Measurements from ENCODE around the gene GOLGA6L26. TPM values are rescaled to one million over a fixed set of nuclear protein-coding genes. Genes with fewer than 3 reads are reported as not detected.
"Not testable (repeated sequence)": the region's sequence is repeated elsewhere in the genome, so short reads cannot be mapped to it uniquely, and the experiment has no call there.

Gene GOLGA6L26, protein sequence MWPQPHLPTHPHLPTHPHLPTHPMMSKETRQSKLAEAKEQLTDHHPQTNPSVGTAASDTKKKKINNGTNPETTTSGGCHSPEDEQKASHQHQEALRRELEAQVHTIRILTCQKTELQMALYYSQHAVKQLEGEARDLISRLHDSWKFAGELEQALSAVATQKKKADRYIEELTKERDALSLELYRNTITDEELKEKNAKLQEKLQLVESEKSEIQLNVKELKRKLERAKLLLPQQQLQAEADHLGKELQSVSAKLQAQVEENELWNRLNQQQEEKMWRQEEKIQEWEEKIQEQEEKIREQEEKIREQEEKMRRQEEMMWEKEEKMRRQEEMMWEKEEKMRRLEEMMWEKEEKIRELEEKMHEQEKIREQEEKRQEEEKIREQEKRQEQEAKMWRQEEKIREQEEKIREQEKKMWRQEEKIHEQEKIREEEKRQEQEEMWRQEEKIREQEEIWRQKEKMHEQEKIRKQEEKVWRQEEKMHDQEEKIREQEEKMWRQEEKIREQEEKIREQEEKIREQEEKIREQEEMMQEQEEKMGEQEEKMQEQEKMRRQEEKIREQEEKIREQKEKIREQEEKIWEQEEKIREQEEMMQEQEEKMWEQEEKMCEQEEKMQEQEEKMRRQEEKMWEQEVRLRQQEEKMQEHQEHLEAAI
- total RNA-seq, result not detected
- long read RNA-seq, result 0 reads

DNA sequence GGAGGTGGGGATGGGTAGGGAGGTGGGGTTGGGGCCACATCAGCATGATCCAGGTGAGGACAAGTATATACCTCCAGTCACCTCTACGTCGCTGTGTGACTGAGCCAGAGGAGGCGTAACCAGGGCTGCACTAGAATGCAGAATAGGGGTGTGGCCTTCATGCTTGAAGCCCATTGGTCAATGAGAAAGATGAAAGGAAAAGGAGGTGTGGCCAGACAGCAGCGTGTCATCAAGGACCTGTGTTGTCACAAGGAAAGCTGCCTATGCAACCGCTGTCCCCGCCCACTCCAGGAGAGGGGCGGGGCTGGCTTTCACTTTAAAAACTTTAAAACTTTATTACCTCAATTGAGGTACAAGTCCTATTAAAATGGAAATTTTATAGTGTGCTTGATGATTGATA lies at the start of gene GOLGA6L26:
Gene GOLGA6L26, minus strand, starts transcription at position 101 of the 400 bp plus-strand sequence. Its CDS starts 61 bp downstream, at position 40.
- intact Hi-C loops (cut with DNase I); DNase-seq; ATAC-seq: not testable (repeated sequence)

DNA sequence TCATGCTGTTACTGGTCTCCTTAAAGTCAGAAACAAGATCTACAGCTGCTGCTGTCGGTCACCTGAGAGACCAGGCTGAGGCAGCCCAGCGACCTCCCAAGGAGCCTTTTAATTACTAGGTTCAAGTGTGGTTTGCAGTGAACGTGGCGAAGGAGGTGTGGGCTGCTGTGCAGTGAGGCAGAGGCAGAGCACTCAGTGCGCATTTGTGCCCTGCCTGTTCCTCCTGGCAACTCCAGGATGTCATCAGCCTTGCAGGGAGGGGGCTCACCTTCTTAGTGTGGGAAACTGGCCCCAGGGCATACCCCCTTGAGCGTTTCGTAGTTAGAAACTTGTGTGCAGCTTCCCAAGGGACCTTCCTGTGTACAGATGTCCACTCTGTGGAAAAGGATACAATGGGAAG lies 47.2 kb upstream of the GOLGA6L26 start:
- DNase-seq; ATAC-seq; intact Hi-C loops (cut with DNase I): not testable (repeated sequence)

DNA sequence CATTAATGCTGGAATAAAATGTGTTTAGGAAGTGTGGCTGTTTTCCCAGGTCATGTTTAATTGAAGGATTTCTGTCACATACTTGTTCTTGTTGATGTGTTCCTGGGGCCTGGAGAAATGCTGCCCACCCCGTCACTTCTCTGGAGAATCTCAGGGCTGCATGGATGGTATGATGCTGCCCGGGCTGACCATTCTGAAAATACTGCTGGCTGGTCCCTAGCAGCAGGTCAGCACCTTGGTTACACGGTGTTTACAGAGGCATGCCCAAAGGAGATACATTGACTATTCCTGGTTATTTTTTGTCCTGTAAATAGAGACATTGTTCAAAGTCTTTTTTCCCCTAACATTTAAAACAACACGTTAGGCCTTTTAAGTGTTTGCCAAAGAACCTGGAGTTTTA lies 46.7 kb upstream of the GOLGA6L26 start:
- ATAC-seq; intact Hi-C loops (cut with DNase I): not testable (repeated sequence)

DNA sequence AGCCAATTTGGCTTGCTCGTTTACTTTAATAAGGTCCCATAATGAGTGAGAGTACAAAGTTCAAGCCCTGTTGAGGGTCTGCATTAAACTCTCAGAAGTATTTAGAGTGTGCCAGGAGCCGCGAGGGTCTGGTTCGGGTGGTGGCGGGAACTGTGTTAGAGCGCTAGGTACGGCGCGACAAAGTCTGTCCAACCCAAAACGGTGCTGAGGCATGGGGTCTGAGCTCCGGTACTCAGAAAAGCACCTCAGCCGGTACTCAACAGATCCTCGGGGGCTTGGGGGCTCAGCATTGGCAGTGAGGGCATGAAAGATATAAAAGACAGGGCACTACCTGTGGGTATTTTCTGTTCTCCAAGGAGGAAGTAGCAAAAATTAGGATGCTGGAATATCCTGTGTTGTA lies 45.0 kb upstream of the GOLGA6L26 start:
- intact Hi-C loops (cut with DNase I); DNase-seq; ATAC-seq: not testable (repeated sequence)

More for the DNA sequence above, 46.7 kb upstream of the GOLGA6L26 start:
- not testable (repeated sequence) for DNase-seq

DNA sequence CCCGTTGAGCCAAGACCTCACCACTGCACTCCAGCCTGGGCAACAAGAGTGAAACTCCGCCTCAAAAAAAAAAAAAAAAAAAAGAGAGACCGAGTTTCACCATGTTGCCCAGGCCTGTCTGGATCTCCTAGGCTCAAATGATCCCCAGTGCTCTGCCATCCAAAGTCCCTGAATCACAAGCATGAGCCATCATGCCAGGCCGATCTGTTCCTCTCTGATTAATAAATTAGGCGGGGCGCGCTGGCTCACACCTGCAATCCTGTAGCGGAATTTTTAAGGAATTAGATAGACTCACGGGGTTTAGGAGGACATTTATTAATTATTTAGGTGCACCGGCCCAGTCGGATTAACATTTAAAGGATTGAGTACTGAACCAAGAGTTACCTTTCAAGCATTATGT lies 40.2 kb upstream of the GOLGA6L26 start:
- intact Hi-C loops (cut with DNase I); ATAC-seq; DNase-seq: not testable (repeated sequence)

DNA sequence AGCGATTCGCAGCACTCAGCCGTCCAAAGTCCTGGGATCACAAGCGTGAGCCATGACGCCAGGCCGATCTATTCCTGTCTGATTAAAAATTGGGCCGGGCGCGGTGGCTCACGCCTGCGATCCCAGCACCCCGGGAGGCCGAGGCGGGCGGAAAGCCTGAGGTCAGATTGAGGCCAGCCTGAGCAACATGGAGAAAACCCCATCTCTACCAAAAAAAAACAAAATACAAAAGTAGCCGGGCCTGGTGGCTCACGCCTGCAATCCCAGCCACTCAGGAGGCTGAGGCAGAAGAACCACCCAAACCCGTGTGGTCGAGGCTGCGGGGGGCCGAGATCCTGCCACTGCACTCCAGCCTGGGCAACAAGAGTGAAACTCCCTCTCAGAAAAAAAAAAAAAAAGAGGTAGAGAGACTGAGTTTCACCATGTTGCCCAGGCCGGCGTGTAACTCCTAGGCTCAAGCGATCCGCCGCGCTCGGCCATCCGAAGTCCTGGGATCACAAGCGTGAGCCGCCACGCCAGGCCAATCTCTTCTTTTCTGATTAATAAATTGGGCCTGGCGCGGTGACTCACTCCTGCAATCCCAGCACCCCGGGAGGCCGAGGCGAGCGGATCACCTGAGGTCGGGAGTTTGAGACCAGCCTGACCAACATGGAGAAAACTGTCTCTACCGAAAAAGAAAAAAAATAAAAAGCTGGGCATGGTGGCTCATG lies 39.0 kb upstream of the GOLGA6L26 start:
- intact Hi-C loops (cut with DNase I); DNase-seq; ATAC-seq: not testable (repeated sequence)

DNA sequence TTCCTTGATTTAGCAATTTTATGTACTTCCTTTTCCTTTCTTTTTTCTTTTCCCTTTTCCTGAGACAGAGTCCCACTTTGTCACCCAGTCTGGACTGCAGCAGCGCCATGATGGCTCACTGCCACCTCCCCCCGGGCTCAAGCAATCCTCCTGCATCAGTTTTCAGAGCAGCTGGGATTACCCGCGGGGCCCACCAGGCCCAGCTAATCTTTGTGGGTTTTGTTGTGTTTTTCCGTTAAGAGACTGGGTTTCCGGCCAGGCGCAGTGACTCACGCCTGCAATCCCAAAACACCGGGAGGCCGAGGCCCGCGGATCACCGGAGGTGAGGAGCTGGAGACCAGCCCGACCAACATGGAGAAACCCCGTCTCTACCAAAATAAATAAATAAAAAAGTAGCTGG lies 38.3 kb upstream of the GOLGA6L26 start:
- DNase-seq, result peak; percentile 23
- intact Hi-C loops (cut with DNase I), result no loop called here

DNA sequence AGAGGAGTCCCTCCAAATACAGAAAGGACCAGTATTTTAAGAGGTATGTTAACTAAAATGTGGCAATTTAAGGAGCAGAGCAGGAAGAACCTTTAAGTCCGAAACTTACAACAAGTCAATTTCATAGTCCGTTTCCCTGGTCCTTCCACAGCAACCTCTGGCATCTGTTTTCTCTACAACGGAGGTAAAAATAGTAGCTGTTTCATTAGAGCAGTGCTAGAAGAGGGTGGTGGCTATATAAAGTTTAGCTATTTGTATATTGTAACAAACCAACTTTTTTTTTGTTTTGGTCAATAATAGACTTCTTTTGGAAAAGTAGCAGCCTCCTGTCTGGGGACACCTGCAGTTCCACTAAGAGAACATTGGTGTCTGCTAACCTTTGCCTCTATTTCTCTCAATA lies 37.9 kb upstream of the GOLGA6L26 start:
- DNase-seq; ATAC-seq; intact Hi-C loops (cut with DNase I): not testable (repeated sequence)

More for the DNA sequence above, 38.3 kb upstream of the GOLGA6L26 start:
- no peak for ATAC-seq

DNA sequence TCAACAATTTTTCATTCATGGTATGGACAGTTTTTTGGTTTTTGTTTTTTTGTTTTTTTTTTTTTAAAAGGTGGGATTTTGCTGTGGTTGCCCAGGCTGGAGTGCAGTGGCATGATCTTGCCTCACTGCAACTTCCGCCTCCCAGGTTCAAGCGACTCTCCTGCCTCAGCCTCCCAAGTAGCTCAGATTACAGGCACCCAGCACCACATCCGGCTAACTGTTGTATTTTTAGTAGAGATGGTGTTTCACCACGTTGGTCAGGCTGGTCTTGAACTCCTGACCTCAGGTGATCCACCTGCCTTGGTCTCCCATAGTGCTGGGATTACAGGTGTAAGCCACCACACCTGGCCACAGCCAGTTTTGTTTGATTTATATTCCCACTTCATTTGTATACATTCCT lies 37.1 kb upstream of the GOLGA6L26 start:
- ATAC-seq; DNase-seq; intact Hi-C loops (cut with DNase I): not testable (repeated sequence)

DNA sequence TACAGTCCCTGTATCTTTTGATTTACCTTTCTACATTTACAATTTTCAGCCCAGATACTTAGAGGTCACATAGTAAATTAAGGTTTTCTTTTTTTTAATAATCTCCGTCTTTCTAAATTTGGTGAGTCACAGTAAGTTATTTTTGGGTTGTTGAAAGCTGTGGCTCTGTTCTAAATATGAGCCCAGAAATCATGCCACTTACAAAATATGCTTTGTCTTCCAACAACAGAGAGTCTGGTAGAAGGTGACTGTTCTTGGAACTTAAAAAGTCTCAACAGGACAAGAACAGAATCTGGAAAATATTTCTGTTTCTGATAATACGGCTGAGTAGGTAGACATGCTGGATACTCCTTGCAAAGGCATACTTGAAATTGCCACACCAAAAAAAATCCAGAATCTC lies 36.6 kb upstream of the GOLGA6L26 start:
- intact Hi-C loops (cut with DNase I), result no loop called here
- DNase-seq (no peak), ATAC-seq (no peak)

DNA sequence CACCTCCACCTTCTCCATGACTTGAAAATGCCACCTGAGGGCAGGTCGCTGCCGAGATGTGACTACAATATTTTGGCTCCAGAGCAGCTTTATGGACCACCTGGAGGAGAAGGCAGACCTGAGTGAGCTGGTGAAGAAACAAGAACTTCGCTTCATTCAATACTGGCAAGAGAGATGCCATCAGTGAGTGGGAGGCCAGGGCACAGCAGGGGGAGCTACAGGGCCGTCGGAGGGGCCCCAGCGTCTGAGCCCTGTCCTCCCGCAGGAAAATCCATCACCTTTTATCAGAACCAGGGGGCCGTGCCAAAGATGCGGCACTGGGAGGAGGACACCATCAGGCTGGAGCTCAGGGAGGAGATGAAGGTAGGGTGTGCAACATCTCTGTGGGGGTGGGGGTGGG lies 30.3 kb upstream of the GOLGA6L26 start:
- ATAC-seq; DNase-seq; intact Hi-C loops (cut with DNase I): not testable (repeated sequence)

DNA sequence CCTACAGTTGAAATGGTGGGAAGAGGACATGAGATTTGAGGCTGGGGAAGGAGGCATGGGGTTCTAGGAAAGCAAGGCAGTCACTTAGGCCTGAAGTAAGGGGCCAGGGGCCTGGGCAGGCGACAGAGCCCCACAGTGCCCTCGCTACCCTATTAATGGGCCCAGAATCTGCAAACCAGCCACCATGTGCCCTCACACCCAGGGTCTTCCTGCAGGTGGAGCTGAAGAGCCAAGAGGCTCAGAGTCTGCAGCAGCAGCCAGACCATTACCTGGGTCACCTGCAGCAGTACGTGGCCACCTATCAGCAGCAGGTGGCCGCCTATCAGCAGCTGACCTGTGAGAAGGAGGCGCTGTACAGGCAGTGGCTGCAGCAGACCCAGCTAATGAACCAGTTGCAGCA lies 28.6 kb upstream of the GOLGA6L26 start:
- DNase-seq; intact Hi-C loops (cut with DNase I); ATAC-seq: not testable (repeated sequence)

DNA sequence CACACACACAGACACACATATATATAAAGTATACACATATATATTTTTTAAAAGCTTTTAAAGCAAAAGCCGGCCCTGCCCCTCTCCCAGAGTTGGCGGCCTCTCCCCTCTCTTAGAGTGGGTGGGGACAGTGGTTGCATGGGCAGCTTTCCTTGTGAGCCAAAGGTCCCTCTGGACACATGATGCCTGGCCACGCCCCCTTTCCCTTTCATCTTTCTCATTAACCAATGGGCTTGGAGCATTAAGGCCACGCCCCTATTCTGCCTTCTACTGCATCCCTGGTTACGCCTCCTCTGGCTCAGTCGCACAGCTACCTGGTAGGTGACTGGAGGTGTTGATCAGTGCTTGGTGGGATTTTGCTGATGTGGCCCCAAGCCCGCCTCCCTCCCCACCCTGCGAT lies 20.5 kb upstream of the GOLGA6L26 start, which contains the start of gene GOLGA8S:
Gene GOLGA8S, plus strand, starts transcription at position 301 of the 400 bp plus-strand sequence. Its CDS starts 62 bp downstream, at position 363.
- DNase-seq; intact Hi-C loops (cut with DNase I); ATAC-seq: not testable (repeated sequence)

DNA sequence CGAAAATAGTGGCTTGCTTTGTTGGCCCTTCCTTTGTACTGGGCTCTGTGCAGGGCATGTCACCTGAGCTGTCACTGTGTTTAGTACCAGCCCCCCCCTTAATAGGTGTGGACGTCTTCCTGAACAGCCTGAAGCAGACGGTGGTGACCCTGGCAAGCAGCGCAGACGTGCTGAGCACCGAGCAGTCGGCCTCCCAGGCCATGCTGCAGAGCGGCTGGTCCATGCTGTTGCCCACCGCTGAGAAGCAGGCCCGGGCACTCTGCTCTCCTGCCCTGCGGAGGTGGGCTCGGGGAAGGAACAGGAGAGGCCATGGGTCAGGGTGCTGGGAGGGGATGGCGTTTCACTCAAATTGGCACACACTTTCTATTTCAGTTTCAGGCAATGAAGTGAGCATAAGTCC lies 22.8 kb downstream of the GOLGA6L26 start:
- intact Hi-C loops (cut with DNase I); ATAC-seq; DNase-seq: not testable (repeated sequence)

DNA sequence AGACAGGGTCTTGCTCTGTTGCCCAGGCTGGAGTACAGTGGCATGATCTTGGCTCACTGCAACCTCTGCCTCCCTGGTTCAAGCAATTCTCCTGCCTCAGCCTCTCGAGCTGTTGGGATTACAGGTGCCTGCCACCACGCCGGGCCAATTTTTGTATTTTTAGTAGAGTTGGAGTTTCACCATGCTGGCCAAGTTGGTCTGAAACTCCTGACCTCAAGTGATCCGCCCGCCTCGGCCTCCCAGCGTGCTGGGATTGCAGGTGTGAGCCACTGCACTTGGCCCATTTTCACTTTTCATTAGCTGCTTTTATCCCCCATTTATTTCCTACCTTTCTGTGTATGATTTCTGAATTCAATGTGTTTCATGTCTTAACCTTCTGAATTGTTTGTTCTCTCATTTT lies 28.1 kb downstream of the GOLGA6L26 start:
- DNase-seq; ATAC-seq; intact Hi-C loops (cut with DNase I): not testable (repeated sequence)

DNA sequence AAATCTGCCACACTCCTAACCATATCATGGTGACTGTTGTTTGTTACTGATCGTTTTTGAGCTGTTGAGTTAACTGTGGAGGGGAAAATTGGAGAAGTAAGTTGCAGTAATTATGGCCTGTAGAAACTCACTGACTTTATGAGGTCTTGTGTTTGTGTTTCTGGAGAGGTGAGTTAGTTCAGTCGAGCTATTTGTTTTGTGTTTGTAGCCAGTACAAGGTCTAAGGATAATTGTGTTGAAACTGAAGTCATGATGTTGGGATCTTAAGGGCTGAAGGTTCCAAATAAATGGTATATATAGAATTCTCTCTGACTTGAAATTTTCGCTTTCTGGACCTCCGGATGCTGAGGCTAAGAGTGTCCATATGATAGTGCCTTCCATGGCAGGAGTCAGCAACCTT lies 29.2 kb downstream of the GOLGA6L26 start:
- intact Hi-C loops (cut with DNase I); DNase-seq; ATAC-seq: not testable (repeated sequence)

DNA sequence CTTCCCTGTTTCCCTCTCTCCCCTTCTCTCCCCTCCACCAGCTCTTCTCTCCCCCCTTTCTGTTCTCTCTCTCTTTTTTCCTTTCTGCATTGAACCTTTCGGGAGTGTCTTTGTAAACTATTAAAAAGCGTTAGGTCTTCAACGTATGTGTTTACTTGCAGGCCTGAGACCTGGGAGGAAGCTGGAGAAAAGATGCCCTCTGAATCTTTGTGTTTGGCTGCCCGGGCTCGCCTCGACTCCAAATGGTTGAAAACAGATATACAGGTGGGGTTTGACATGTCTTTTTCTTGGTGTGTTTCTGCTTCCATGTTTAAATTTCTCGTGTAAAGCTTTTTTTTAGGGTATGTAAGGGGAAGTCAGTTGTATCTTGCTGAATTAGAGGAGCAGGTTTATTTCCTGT lies 29.7 kb downstream of the GOLGA6L26 start:
- ATAC-seq; DNase-seq; intact Hi-C loops (cut with DNase I): not testable (repeated sequence)

DNA sequence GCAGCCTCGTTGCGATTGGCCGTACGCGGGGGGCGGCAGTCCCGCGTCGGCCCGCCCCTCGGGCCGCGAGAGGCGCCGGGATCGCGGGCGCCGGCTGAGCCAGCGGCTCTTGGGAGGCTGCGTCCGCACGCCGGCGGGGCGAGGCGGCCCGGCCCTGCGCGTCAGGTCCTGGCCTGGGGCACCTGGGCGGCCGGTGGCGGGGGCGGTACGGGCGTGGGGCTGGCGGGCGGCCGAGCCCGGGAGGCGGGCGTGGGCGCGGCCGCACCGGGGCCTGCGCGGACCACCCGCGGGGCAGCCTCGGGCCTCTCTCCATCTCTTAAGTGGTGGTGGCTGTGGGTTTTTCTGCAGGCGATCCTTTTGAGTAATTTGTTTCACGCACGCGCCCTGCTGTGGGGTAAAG lies 30.3 kb downstream of the GOLGA6L26 start:
- DNase-seq, result peak; percentile 44
- intact Hi-C loops (cut with DNase I); ATAC-seq: not testable (repeated sequence)

DNA sequence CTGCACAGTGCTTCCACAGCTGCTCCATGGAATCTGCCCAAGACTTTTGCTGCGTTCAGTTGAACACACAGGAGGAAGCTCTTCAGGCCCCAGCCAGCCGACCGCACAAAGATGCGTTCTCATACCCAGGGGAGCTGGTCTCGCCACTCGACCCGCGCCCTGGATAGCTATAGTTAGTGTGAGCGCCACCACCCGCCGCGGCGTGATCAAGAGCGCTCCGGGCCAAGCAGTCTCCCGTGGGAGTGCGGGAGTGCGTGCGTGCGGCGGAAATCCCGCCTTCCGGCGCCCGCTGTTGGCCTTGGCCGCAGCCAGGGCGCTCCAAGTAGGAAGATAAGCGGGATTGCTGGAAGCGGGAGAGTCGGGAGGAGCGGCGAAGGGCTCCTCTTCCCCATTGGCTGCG lies 30.8 kb downstream of the GOLGA6L26 start:
- intact Hi-C loops (cut with DNase I); ATAC-seq; DNase-seq: not testable (repeated sequence)
